Thymus (tissue), 11 donors: ENCODE data around the gene HCK. TPM values are rescaled to one million over a fixed set of nuclear protein-coding genes. Genes with fewer than 3 reads are reported as not detected.

Source experiments
- DNase-seq, 9 donors: peaks; one replicate each; pipeline ENCODE4 v3.0.0-alpha.2; 2013; ENCODE audit warnings: low spot score in 9 of 9, low read depth in 6 of 9, missing footprints in 1 of 9
- H3K27ac ChIP-seq, 2 donors: one replicate each; pipeline ENCODE4 v1.5.1; 2013; ENCODE audit warnings: control low read depth in 1 of 2, low read depth in 1 of 2, low read length in 1 of 2, mild to moderate bottlenecking in 1 of 2, moderate library complexity in 1 of 2
- H3K27me3 ChIP-seq, 2 donors: one replicate each; pipeline ENCODE4 v1.5.1; 2013; ENCODE audit warnings: low read length in 1 of 2; ENCODE audit not compliant: control insufficient read depth in 2 of 2, insufficient read depth in 1 of 2
- H3K36me3 ChIP-seq, 2 donors: one replicate each; pipeline ENCODE4 v1.5.1; 2013; ENCODE audit warnings: low read length in 1 of 2, mild to moderate bottlenecking in 1 of 2, moderate library complexity in 1 of 2; ENCODE audit not compliant: control insufficient read depth in 2 of 2, insufficient read depth in 2 of 2
- H3K4me1 ChIP-seq, 2 donors: one replicate each; pipeline ENCODE4 v1.5.1; 2013; ENCODE audit warnings: low read length in 2 of 2; ENCODE audit not compliant: control insufficient read depth in 2 of 2, insufficient read depth in 2 of 2
- H3K4me3 ChIP-seq, 2 donors: one replicate each; pipeline ENCODE4 v1.5.1; 2013; ENCODE audit warnings: low read length in 2 of 2, control low read depth in 1 of 2, mild to moderate bottlenecking in 1 of 2
- H3K9me3 ChIP-seq, 2 donors: one replicate each; pipeline ENCODE4 v1.5.1; 2013; ENCODE audit warnings: low read length in 1 of 2, mild to moderate bottlenecking in 1 of 2; ENCODE audit not compliant: control insufficient read depth in 2 of 2, insufficient read depth in 1 of 2
- WGBS: extraction: QIAGEN DNeasy Blood & Tissue Kit; methylation state at CpG from one replicate; pipeline ENCODE4 v1.1.7; 2013; 5-methylcytosine and 5-hydroxymethylcytosine counted together
- polyA plus RNA-seq: library from polyadenylated mRNA; stranded (reverse); fragments of 200-250 nt; gene quantifications from one replicate; pipeline ENCODE4 v1.2.3, GENCODE V29; 2013
- total RNA-seq: library from RNA; stranded (reverse); fragments of 120-200 nt; gene quantifications from one replicate; pipeline ENCODE4 v1.2.4, GENCODE V29; 2013
- donor health status: healthy.

The HCK gene
- total and polyA plus RNA-seq, 2 donors = 25.2 to 33.3 TPM

- Histone ChIP-seq H3K27ac (no peak overlapping the region), H3K27me3 (peaks cover 0 to 29% of the 10 kb centered on the region in 2 donors), H3K36me3 (no peaks in the 10 kb centered on the region), H3K4me3 (no peak overlapping the region), H3K9me3 (no peaks in the 10 kb centered on the region), H3K4me1 (peaks cover 0 to 6% of the 10 kb centered on the region in 2 donors)
- 77% methylated on average over 9 of the region's 9 CpGs for WGBS
- DNase-seq = no peak
Measured at GRCh38 chr20:32034581-32035425, 17.2 kb upstream of the HCK start.

GRCh38 chr20:32035426-32035779, 16.6 kb upstream of the HCK start:
- H3K4me1 ChIP-seq = peaks cover 0 to 6% of the 10 kb centered on the region in 2 donors
- H3K27me3 ChIP-seq = peaks cover 0 to 31% of the 10 kb centered on the region in 2 donors
- no peak overlapping the region for H3K27ac ChIP-seq
- no peak overlapping the region for H3K4me3 ChIP-seq
- WGBS = 95% methylated on average over 8 of the region's 8 CpGs
- no peaks in the 10 kb centered on the region for H3K36me3 ChIP-seq
- DNase-seq = no peak
- H3K9me3 ChIP-seq = no peaks in the 10 kb centered on the region

- no peak overlapping the region for H3K27ac ChIP-seq
Measured at GRCh38 chr20:32036252-32036651, 15.8 kb upstream of the HCK start.

GRCh38 chr20:32036716-32037485, 15.1 kb upstream of the HCK start:
- Histone ChIP-seq H3K4me3 (no peak overlapping the region), H3K27ac (no peak overlapping the region), H3K9me3 (no peaks in the 10 kb centered on the region), H3K4me1 (peaks cover 0 to 2% of the 10 kb centered on the region in 2 donors), H3K27me3 (peaks cover 0 to 20% of the 10 kb centered on the region in 2 donors), H3K36me3 (no peaks in the 10 kb centered on the region)
- 85% methylated on average over 10 of the region's 10 CpGs for WGBS
- DNase-seq = no peak

More at GRCh38 chr20:32036252-32036651, 15.8 kb upstream of the HCK start:
- H3K27me3 ChIP-seq = peaks cover 0 to 27% of the 10 kb centered on the region in 2 donors
- 75% methylated on average over 4 of the region's 4 CpGs for WGBS
- no peak overlapping the region for H3K4me3 ChIP-seq
- H3K9me3 ChIP-seq = no peaks in the 10 kb centered on the region
- peaks cover 0 to 5% of the 10 kb centered on the region in 2 donors for H3K4me1 ChIP-seq
- DNase-seq = no peak
- H3K36me3 ChIP-seq = no peaks in the 10 kb centered on the region

GRCh38 chr20:32037929-32038328, 14.1 kb upstream of the HCK start:
- 86% methylated on average over 4 of the region's 4 CpGs for WGBS
- Histone ChIP-seq H3K9me3 (no peaks in the 10 kb centered on the region), H3K27ac (no peak overlapping the region), H3K36me3 (no peaks in the 10 kb centered on the region), H3K4me3 (no peak overlapping the region), H3K27me3 (peaks cover 0 to 16% of the 10 kb centered on the region in 2 donors), H3K4me1 (peaks cover 0 to 2% of the 10 kb centered on the region in 2 donors)
- no peak for DNase-seq

GRCh38 chr20:32040142-32040953, 11.7 kb upstream of the HCK start:
- H3K27ac ChIP-seq = peak overlapping the region in 1 of 2 donors; percentile 21
- H3K4me3 ChIP-seq = no peak overlapping the region
- no peaks in the 10 kb centered on the region for H3K36me3 ChIP-seq
- no peak for DNase-seq
- WGBS = 12% methylated on average over 10 of the region's 10 CpGs
- H3K27me3 ChIP-seq = peaks cover 0 to 6% of the 10 kb centered on the region in 2 donors
- H3K4me1 ChIP-seq = no peaks in the 10 kb centered on the region
- H3K9me3 ChIP-seq = no peaks in the 10 kb centered on the region

- Histone ChIP-seq H3K4me3 (no peak overlapping the region), H3K36me3 (no peaks in the 10 kb centered on the region), H3K9me3 (no peaks in the 10 kb centered on the region), H3K27me3 (peaks cover 9 to 17% of the 10 kb centered on the region in 2 donors), H3K27ac (no peak overlapping the region), H3K4me1 (no peaks in the 10 kb centered on the region)
- no peak for DNase-seq
- WGBS = 92% methylated on average over 3 of the region's 3 CpGs
Measured at GRCh38 chr20:32045999-32046398, 6.0 kb upstream of the HCK start.

- Histone ChIP-seq H3K9me3 (peaks cover 0 to 6% of the 10 kb centered on the region in 2 donors), H3K27me3 (peaks cover 32 to 52% of the 10 kb centered on the region in 2 donors), H3K4me3 (no peak overlapping the region), H3K36me3 (no peaks in the 10 kb centered on the region), H3K4me1 (peaks cover 0 to 10% of the 10 kb centered on the region in 2 donors), H3K27ac (no peak overlapping the region)
- 96% methylated on average over 4 of the region's 4 CpGs for WGBS
- DNase-seq = no peak
Measured at GRCh38 chr20:32050324-32050841, 1.7 kb upstream of the HCK start.
